Measurements from ENCODE around the gene SNX13.

- TF ChIP-seq SP1 (IDR thresholded peaks at IDR 0.05) (no peak), FOXM1 (IDR thresholded peaks at IDR 0.05; ENCODE audit: borderline replicate concordance) (no peak), FOXK2 (IDR thresholded peaks at IDR 0.05) (no peak), HDGF (IDR thresholded peaks at IDR 0.05; ENCODE audit: borderline replicate concordance) (no peak), BHLHE40 (IDR thresholded peaks at IDR 0.05; ENCODE audit: borderline replicate concordance) (no peak), TARDBP (IDR thresholded peaks at IDR 0.05) (no peak), ARNT (IDR thresholded peaks at IDR 0.05) (no peak), PKNOX1 (IDR thresholded peaks at IDR 0.05) (no peak), ELF4 (IDR thresholded peaks at IDR 0.05) (no peak), FOXA1 (IDR thresholded peaks at IDR 0.05) (no peak), ZNF384 (IDR thresholded peaks at IDR 0.05) (no peak)
Measured at GRCh38 chr7:17743316-17743715, 197.0 kb downstream of the SNX13 start.
